Stimulated activated CD8-positive, alpha-beta memory T cell treated with anti-CD3 and anti-CD28 coated beads, Interleukin-4, amount 100 ng/mL, for 24 hours (primary cell): ENCODE results near the gene CACNA2D3.
"Not testable (repeated sequence)": the region's sequence is repeated elsewhere in the genome, so short reads cannot be mapped to it uniquely, and the experiment has no call there.

Experiments used
- DNase-seq: peaks from one replicate; pipeline ENCODE4 v3.0.0-alpha.2; 2020; ENCODE audit warnings: low read depth

CACNA2D3 gene

GRCh38 chr3:54631516-54632325 lies 509.4 kb downstream of the CACNA2D3 start:
- no peak for DNase-seq

GRCh38 chr3:54632326-54632665 lies 509.9 kb downstream of the CACNA2D3 start:
- DNase-seq, result no peak

GRCh38 chr3:54632834-54633233 lies 510.5 kb downstream of the CACNA2D3 start:
- DNase-seq, result no peak

- DNase-seq, result no peak
These were observed 511.2 kb downstream of the CACNA2D3 start for GRCh38 chr3:54633444-54634121.

- no peak for DNase-seq
These were observed 511.7 kb downstream of the CACNA2D3 start for GRCh38 chr3:54634122-54634469.

GRCh38 chr3:54639790-54640372 lies 517.5 kb downstream of the CACNA2D3 start:
- DNase-seq, result not testable (repeated sequence)

- no peak for DNase-seq
These were observed 519.1 kb downstream of the CACNA2D3 start for GRCh38 chr3:54641226-54642014.

GRCh38 chr3:54642147-54642546 lies 519.8 kb downstream of the CACNA2D3 start:
- DNase-seq, result no peak

GRCh38 chr3:54647721-54648120 lies 525.4 kb downstream of the CACNA2D3 start:
- no peak for DNase-seq

GRCh38 chr3:54649551-54649950 lies 527.2 kb downstream of the CACNA2D3 start:
- DNase-seq, result no peak

- no peak for DNase-seq
These were observed 531.3 kb downstream of the CACNA2D3 start for GRCh38 chr3:54653456-54654195.

- DNase-seq, result no peak
These were observed 532.4 kb downstream of the CACNA2D3 start for GRCh38 chr3:54654776-54655175.

GRCh38 chr3:54659347-54659746 lies 537.0 kb downstream of the CACNA2D3 start:
- no peak for DNase-seq

GRCh38 chr3:54660714-54661132 lies 538.4 kb downstream of the CACNA2D3 start:
- DNase-seq, result no peak

GRCh38 chr3:54661151-54661550 lies 538.8 kb downstream of the CACNA2D3 start:
- no peak for DNase-seq

GRCh38 chr3:54663501-54664011 lies 541.2 kb downstream of the CACNA2D3 start:
- no peak for DNase-seq

GRCh38 chr3:54665016-54665600 lies 542.8 kb downstream of the CACNA2D3 start:
- no peak for DNase-seq

- DNase-seq, result no peak
These were observed 545.9 kb downstream of the CACNA2D3 start for GRCh38 chr3:54668236-54668635.

GRCh38 chr3:54670201-54671000 lies 548.0 kb downstream of the CACNA2D3 start:
- no peak for DNase-seq

- DNase-seq, result no peak
These were observed 549.2 kb downstream of the CACNA2D3 start for GRCh38 chr3:54671511-54671910.
